Tibial nerve (tissue), 3 donors: ENCODE results near the gene TMEM212.

ENCODE experiments used
- POLR2A ChIP-seq, 2 donors: fragments of 450-650 bp; IDR thresholded peaks; one replicate each; pipeline ENCODE4 v1.6.1; 2017; ENCODE audit warnings: antibody characterized with exemption in 2 of 2, mild to moderate bottlenecking in 2 of 2, moderate library complexity in 2 of 2
- TF ChIP-seq, protein P1 (sequence below), 5 experiments: fragments of 200-600 bp in 3 of 5; fragments of 450-650 bp in 2 of 5; sonication (generic) in 3 of 5; IDR thresholded peaks; one replicate each; pipeline ENCODE4 v1.5.1; 2016 to 2019; ENCODE audit warnings: antibody characterized with exemption in 5 of 5, mild to moderate bottlenecking in 3 of 5, moderate library complexity in 2 of 5

DNA sequence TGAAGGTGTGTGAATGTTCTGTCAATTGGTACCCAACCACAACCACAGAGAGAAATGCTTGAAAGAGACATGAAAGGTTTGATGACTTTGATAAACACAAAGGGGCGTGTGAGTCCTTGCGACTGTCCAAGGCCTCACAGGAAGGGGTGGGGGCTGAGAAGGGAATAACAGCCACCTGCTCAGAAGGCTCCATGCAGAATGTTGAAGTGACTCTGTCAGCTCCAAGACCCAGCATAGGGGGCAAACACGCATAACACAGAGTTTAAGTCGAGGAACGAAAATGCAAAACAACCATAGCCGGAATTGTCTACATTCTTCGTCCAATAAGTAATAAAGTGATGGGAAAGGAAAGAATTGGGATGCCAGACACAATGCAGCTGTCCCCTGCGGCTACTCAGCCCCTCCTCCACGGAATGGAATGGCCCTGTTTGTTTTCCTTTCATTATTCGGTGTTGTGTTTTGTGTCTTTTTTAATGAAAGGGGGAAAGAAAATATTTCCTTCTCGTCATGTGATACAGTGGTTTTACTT lies 19.9 kb downstream of the TMEM212 start:
- TF ChIP-seq, protein P1, sequence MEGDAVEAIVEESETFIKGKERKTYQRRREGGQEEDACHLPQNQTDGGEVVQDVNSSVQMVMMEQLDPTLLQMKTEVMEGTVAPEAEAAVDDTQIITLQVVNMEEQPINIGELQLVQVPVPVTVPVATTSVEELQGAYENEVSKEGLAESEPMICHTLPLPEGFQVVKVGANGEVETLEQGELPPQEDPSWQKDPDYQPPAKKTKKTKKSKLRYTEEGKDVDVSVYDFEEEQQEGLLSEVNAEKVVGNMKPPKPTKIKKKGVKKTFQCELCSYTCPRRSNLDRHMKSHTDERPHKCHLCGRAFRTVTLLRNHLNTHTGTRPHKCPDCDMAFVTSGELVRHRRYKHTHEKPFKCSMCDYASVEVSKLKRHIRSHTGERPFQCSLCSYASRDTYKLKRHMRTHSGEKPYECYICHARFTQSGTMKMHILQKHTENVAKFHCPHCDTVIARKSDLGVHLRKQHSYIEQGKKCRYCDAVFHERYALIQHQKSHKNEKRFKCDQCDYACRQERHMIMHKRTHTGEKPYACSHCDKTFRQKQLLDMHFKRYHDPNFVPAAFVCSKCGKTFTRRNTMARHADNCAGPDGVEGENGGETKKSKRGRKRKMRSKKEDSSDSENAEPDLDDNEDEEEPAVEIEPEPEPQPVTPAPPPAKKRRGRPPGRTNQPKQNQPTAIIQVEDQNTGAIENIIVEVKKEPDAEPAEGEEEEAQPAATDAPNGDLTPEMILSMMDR (IDR thresholded peaks at IDR 0.05) = no peak
- TF ChIP-seq POLR2A (IDR thresholded peaks at IDR 0.05) = no peak
